ENCODE data around the gene KIF1B.

KIF1B gene

GRCh38 chr1:10271869-10272268 is 61.5 kb downstream of the KIF1B start:
- DNase-seq (ENCODE audit: low read depth), result no peak
- no peak for TF ChIP-seq CTCF (IDR thresholded peaks at IDR 0.05; ENCODE audit: low read depth, low read length, missing control alignments)
- no peak overlapping the region for H3K4me3 ChIP-seq (ENCODE audit: low read depth, low read length)
- in situ Hi-C loops (cut with HindIII; ENCODE audit: low sequenced_read_pairs), result no loop called here

GRCh38 chr1:10272274-10272673 is 61.9 kb downstream of the KIF1B start:
- in situ Hi-C loops (cut with HindIII; ENCODE audit: low sequenced_read_pairs), result no loop called here
- DNase-seq (ENCODE audit: low read depth), result no peak
- TF ChIP-seq CTCF (IDR thresholded peaks at IDR 0.05; ENCODE audit: low read depth, low read length, missing control alignments), result no peak
- H3K4me3 ChIP-seq (ENCODE audit: low read depth, low read length), result no peak overlapping the region

GRCh38 chr1:10278880-10279279 is 68.5 kb downstream of the KIF1B start:
- no peak overlapping the region for H3K4me3 ChIP-seq (ENCODE audit: low read depth, low read length)
- DNase-seq (ENCODE audit: low read depth), result no peak
- in situ Hi-C loops (cut with HindIII; ENCODE audit: low sequenced_read_pairs), result no loop called here
- no peak for TF ChIP-seq CTCF (IDR thresholded peaks at IDR 0.05; ENCODE audit: low read depth, low read length, missing control alignments)

- DNase-seq (ENCODE audit: low read depth), result no peak
- no peak for TF ChIP-seq CTCF (IDR thresholded peaks at IDR 0.05; ENCODE audit: low read depth, low read length, missing control alignments)
- in situ Hi-C loops (cut with HindIII; ENCODE audit: low sequenced_read_pairs), result no loop called here
- H3K4me3 ChIP-seq (ENCODE audit: low read depth, low read length), result no peak overlapping the region
Observed at GRCh38 chr1:10280439-10281350, 70.3 kb downstream of the KIF1B start.

GRCh38 chr1:10283318-10283984 is 73.1 kb downstream of the KIF1B start:
- in situ Hi-C loops (cut with HindIII; ENCODE audit: low sequenced_read_pairs), result no loop called here
- no peak for DNase-seq (ENCODE audit: low read depth)
- TF ChIP-seq CTCF (IDR thresholded peaks at IDR 0.05; ENCODE audit: low read depth, low read length, missing control alignments), result no peak
- H3K4me3 ChIP-seq (ENCODE audit: low read depth, low read length), result no peak overlapping the region

- TF ChIP-seq CTCF (IDR thresholded peaks at IDR 0.05; ENCODE audit: low read depth, low read length, missing control alignments), result no peak
- in situ Hi-C loops (cut with HindIII; ENCODE audit: low sequenced_read_pairs), result no loop called here
- no peak for DNase-seq (ENCODE audit: low read depth)
- H3K4me3 ChIP-seq (ENCODE audit: low read depth, low read length), result no peak overlapping the region
Observed at GRCh38 chr1:10286244-10286643, 75.9 kb downstream of the KIF1B start.

Data from astrocyte of the cerebellum (primary cell).